GM19035 (cell line): ENCODE data around the gene ANAPC1.
"Not testable (repeated sequence)": the region's sequence is repeated elsewhere in the genome, so short reads cannot be mapped to it uniquely, and the experiment has no call there.

Experiments
- ATAC-seq: cut with Tn5 transposase; IDR thresholded peaks from one replicate; pipeline ENCODE4 v1.9.1; 2021; ENCODE audit not compliant: unreplicated experiment

The ANAPC1 gene

DNA sequence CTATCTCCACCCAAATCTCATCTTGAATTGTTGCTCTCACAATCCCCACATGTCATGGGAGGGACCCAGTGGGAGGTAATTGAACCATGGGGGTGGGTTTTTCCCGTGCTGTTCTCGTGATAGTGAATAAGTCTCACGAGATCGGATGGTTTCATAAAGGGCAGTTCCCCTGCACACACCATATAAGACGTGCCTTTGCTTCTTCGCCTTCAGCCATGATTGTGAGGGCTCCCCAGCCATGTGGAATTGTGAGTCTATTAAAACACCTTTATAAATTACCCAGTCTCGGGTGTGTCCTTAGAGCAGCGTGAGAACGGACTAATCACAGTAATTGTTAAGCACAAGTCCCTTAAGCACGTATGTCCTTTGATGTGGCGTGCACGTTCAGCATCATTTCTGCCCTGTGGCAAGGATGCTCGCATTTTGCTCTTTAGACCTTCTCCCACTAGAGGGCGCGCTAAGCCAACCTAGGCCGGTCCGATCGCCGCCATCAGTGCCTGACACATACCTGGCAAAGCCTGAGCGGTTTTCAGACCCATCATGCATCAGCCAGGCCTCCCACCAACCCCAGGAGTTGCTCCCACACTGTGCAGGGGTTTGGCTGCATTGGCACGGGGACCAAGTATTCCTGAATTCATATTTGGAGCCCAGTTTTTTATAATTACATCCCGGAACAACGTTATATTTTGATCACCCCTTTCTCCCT is 136.4 kb downstream of the ANAPC1 start:
- ATAC-seq = peak; percentile 90

GRCh38 chr2:111744751-111745150 is 139.2 kb downstream of the ANAPC1 start:
- ATAC-seq = not testable (repeated sequence)

DNA sequence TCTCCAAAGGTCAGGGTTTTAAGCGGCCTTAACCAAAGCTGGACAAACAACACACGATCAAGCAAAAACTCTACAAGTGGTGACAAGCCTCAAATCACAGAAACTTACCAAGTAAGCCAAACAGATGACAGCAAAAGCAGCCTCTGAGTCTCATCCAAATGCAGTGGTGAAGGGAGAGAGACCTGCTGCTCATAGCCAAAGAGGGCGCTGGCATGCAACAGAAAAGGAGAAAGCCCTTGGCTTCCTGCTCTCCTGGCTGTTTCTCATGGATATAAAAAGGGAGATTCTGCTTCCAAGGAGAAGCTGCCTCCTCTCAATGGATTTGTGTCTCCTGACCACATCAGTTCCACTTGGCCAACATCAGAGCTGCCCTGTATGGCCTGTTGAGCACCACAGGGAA is 142.5 kb downstream of the ANAPC1 start:
- ATAC-seq = not testable (repeated sequence)

GRCh38 chr2:111735838-111736721 is 147.9 kb downstream of the ANAPC1 start:
- ATAC-seq = peak; percentile 72

GRCh38 chr2:111735420-111735819 is 148.6 kb downstream of the ANAPC1 start:
- ATAC-seq = not testable (repeated sequence)

DNA sequence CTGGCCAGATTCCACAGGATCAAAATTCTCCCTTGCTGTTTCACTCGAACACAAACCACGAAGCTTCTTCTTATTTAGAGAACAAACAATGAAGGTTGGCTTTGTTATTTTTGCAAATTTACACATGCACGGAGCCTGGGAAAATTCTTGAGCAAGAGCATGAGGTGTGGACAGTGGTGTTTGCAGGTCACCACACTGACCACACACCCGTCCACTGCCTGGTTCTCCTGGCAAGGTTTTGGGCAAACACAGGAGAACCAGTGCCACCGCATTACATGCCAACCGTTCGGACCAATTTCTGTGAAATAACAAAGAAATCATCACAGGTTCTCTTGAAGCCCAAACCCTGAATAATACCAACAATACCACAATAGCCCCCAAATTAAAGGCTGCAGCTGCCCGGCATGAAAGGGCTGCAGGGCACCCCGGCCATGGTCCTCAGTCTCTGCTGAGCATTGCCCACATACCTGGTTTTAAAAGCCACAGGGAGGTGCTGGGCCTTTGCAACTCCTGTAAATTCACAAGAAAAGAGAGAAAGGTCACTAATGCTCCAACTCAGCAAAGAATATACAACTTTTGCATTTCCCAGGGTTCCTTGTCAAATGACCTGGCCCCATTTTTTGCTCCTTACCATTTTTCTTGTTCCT is 154.1 kb downstream of the ANAPC1 start:
- not testable (repeated sequence) for ATAC-seq

GRCh38 chr2:111727611-111728110 is 156.3 kb downstream of the ANAPC1 start:
- not testable (repeated sequence) for ATAC-seq

- ATAC-seq = not testable (repeated sequence)
Measured at GRCh38 chr2:111725742-111726141, 158.3 kb downstream of the ANAPC1 start.

GRCh38 chr2:111719610-111720009 is 164.4 kb downstream of the ANAPC1 start:
- not testable (repeated sequence) for ATAC-seq
